Liver (tissue), 9 donors: ENCODE measurements around the gene FAM20C. TPM values are rescaled to one million over a fixed set of nuclear protein-coding genes. Genes with fewer than 3 reads are reported as not detected.

Source experiments
- DNase-seq: peaks from one replicate; pipeline ENCODE4 v3.0.0-alpha.2; 2017; ENCODE audit warnings: low spot score
- H3K27ac ChIP-seq, 2 donors: one replicate each; pipeline ENCODE4 v1.7.0; 2013; ENCODE audit warnings: inconsistent platforms in 2 of 2, low read length in 2 of 2, control low read depth in 1 of 2, low read depth in 1 of 2, mild to moderate bottlenecking in 1 of 2
- H3K27me3 ChIP-seq, 4 donors: one replicate each; pipeline versions ENCODE4 v1.6.1 to v1.7.0; 2013; ENCODE audit warnings: low read length in 3 of 4, inconsistent platforms in 1 of 4, mild to moderate bottlenecking in 1 of 4, moderate library complexity in 1 of 4; ENCODE audit not compliant: control insufficient read depth in 4 of 4, insufficient read depth in 4 of 4
- H3K36me3 ChIP-seq, 4 donors: one replicate each; pipeline versions ENCODE4 v1.6.1 to v1.7.0; 2013; ENCODE audit warnings: low read length in 3 of 4, mild to moderate bottlenecking in 3 of 4, low read depth in 1 of 4, moderate library complexity in 1 of 4; ENCODE audit not compliant: control insufficient read depth in 4 of 4, insufficient read depth in 3 of 4
- H3K4me1 ChIP-seq, 4 donors: one replicate each; pipeline versions ENCODE4 v1.6.1 to v1.7.0; 2013; ENCODE audit warnings: low read length in 3 of 4, mild to moderate bottlenecking in 3 of 4, moderate library complexity in 1 of 4; ENCODE audit not compliant: control insufficient read depth in 4 of 4, insufficient read depth in 4 of 4
- H3K4me3 ChIP-seq, 3 donors: one replicate each; pipeline versions ENCODE4 v1.6.1 to v1.7.0; 2013; ENCODE audit warnings: low read length in 3 of 3, control low read depth in 1 of 3, low read depth in 1 of 3, mild to moderate bottlenecking in 1 of 3
- H3K9ac ChIP-seq, 2 donors: one replicate each; pipeline ENCODE4 v1.7.0; 2013; ENCODE audit warnings: low read length in 2 of 2, mild to moderate bottlenecking in 2 of 2, moderate library complexity in 2 of 2, control low read depth in 1 of 2, low read depth in 1 of 2
- H3K9me3 ChIP-seq, 4 donors: one replicate each; pipeline versions ENCODE4 v1.6.1 to v1.7.0; 2013; ENCODE audit warnings: low read length in 3 of 4; ENCODE audit not compliant: control insufficient read depth in 4 of 4
- CTCF ChIP-seq: fragments of 150-350 bp; IDR thresholded peaks from 2 replicates; pipeline ENCODE4 v1.5.1; 2017; ENCODE audit warnings: improper control_type of control experiment, low read depth, low read length; ENCODE audit not compliant: missing input control
- EGR1 ChIP-seq, 2 donors: IDR thresholded peaks; 2 replicates each; pipeline ENCODE4 v1.6.1; 2016 to 2018; ENCODE audit warnings: antibody characterized with exemption in 2 of 2, low read depth in 2 of 2
- GABPA ChIP-seq, 2 donors: IDR thresholded peaks in 1 of 2; conservative IDR thresholded peaks in 1 of 2; 2 replicates each; pipeline ENCODE4 v1.6.1; 2016; ENCODE audit warnings: antibody characterized with exemption in 2 of 2, mild to moderate bottlenecking in 1 of 2, moderate library complexity in 1 of 2
- HNF4A ChIP-seq, 2 donors: conservative IDR thresholded peaks; 2 replicates each; pipeline ENCODE4 v1.6.1; 2016; ENCODE audit warnings: antibody characterized with exemption in 2 of 2, mild to moderate bottlenecking in 2 of 2
- JUND ChIP-seq, 2 donors: IDR thresholded peaks; 2 replicates each; pipeline ENCODE4 v1.6.1; 2016; ENCODE audit warnings: antibody characterized with exemption in 2 of 2
- REST ChIP-seq: IDR thresholded peaks from 2 replicates; pipeline ENCODE4 v1.6.1; 2016; ENCODE audit warnings: antibody characterized with exemption, mild to moderate bottlenecking
- RXRA ChIP-seq, 2 donors: IDR thresholded peaks; 2 replicates each; pipeline ENCODE4 v1.6.1; 2017 to 2018; ENCODE audit warnings: antibody characterized with exemption in 2 of 2, mild to moderate bottlenecking in 1 of 2
- TAF1 ChIP-seq: conservative IDR thresholded peaks from 2 replicates; pipeline ENCODE4 v1.6.1; 2016; ENCODE audit warnings: antibody characterized with exemption, mild to moderate bottlenecking
- WGBS: extraction: QIAGEN DNeasy Blood & Tissue Kit; methylation state at CpG from one replicate; pipeline ENCODE4 v1.1.7; 2013; 5-methylcytosine and 5-hydroxymethylcytosine counted together
- polyA plus RNA-seq, 2 donors: library from polyadenylated mRNA; stranded (reverse) in 1 of 2; unstranded in 1 of 2; fragments of 200-250 nt in 1 of 2; fragments of >200 nt in 1 of 2; fragmentation: Nextera tagmentation in 1 of 2; extraction: Ambion mirVana in 1 of 2; gene quantifications; one replicate each; pipeline versions ENCODE4 v1.2.1 to v1.2.3, GENCODE V29; 2013 to 2015
- total RNA-seq, 2 donors: library from RNA; depleted of rRNA; stranded (reverse); fragments of >200 nt; gene quantifications; one replicate each; pipeline ENCODE4 v1.2.3, GENCODE V29; 2014
- TF ChIP-seq, protein P1 (sequence below): IDR thresholded peaks from 2 replicates; pipeline ENCODE4 v1.6.1; 2016; ENCODE audit warnings: antibody characterized with exemption
- TF ChIP-seq, protein P2 (sequence below): IDR thresholded peaks from 2 replicates; pipeline ENCODE4 v1.6.1; 2016; ENCODE audit warnings: antibody characterized with exemption
- TF ChIP-seq, protein P3 (sequence below): IDR thresholded peaks from 2 replicates; pipeline ENCODE4 v1.6.1; 2016; ENCODE audit warnings: antibody characterized with exemption
- donor health status: healthy.
- donor health status: healthy.
- donor health status: healthy.
- donor health status: healthy.
- donor health status: healthy.

Gene FAM20C
- total and polyA plus RNA-seq, 4 donors, result 13.4 to 40.4 (median 31.5) TPM

GRCh38 chr7:289756-290553 lies 97.6 kb downstream of the FAM20C start, which contains the start of gene FOXL3:
FOXL3 (plus strand) TSS chr7:290170; CDS start chr7:290170, 0 bp downstream.
- H3K27ac ChIP-seq, result no peak within 1 kb of the TSS
- H3K9me3 ChIP-seq, result no peaks in the 10 kb centered on the region
- H3K9ac ChIP-seq, result no peak within 1 kb of the TSS
- no peak within 1 kb of the TSS for H3K4me3 ChIP-seq
- no peak for DNase-seq
- H3K36me3 ChIP-seq, result no peaks in the 10 kb centered on the region
- peaks cover 0 to 6% (median 2%) of the 10 kb centered on the region in 4 donors for H3K4me1 ChIP-seq
- whole genome bisulfite sequencing, result 9% methylated on average over 79 of the region's 79 CpGs
- H3K27me3 ChIP-seq, result peaks cover 2 to 19% (median 7%) of the 10 kb centered on the region in 4 donors
- TF ChIP-seq RXRA (IDR thresholded peaks at IDR 0.05) (no peak), EGR1 (IDR thresholded peaks at IDR 0.05; ENCODE audit: low read depth in 2 of 2) (no peak), HNF4A (conservative IDR thresholded peaks at IDR 0.05) (no peak)
- TF ChIP-seq, protein P1, sequence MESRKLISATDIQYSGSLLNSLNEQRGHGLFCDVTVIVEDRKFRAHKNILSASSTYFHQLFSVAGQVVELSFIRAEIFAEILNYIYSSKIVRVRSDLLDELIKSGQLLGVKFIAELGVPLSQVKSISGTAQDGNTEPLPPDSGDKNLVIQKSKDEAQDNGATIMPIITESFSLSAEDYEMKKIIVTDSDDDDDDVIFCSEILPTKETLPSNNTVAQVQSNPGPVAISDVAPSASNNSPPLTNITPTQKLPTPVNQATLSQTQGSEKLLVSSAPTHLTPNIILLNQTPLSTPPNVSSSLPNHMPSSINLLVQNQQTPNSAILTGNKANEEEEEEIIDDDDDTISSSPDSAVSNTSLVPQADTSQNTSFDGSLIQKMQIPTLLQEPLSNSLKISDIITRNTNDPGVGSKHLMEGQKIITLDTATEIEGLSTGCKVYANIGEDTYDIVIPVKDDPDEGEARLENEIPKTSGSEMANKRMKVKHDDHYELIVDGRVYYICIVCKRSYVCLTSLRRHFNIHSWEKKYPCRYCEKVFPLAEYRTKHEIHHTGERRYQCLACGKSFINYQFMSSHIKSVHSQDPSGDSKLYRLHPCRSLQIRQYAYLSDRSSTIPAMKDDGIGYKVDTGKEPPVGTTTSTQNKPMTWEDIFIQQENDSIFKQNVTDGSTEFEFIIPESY, result no peak
- TF ChIP-seq, protein P2, sequence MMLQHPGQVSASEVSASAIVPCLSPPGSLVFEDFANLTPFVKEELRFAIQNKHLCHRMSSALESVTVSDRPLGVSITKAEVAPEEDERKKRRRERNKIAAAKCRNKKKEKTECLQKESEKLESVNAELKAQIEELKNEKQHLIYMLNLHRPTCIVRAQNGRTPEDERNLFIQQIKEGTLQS, result no peak

GRCh38 chr7:290554-291372 lies 98.4 kb downstream of the FAM20C start:
- H3K9ac ChIP-seq, result no peak overlapping the region
- H3K4me1 ChIP-seq, result peaks cover 0 to 6% (median 2%) of the 10 kb centered on the region in 4 donors
- H3K27me3 ChIP-seq, result peaks cover 5 to 19% (median 8%) of the 10 kb centered on the region in 4 donors
- no peak for TF ChIP-seq REST
- TF ChIP-seq CTCF, result no peak
- TF ChIP-seq EGR1 (IDR thresholded peaks at IDR 0.05; ENCODE audit: low read depth in 2 of 2), result no peak
- TF ChIP-seq TAF1, result no peak
- TF ChIP-seq RXRA (IDR thresholded peaks at IDR 0.05), result no peak
- no peak for TF ChIP-seq JUND (IDR thresholded peaks at IDR 0.05)
- TF ChIP-seq GABPA (IDR thresholded peaks at IDR 0.05 in 1 of 2, conservative IDR thresholded peaks at IDR 0.05 in 1 of 2), result no peak
- TF ChIP-seq, protein P3, sequence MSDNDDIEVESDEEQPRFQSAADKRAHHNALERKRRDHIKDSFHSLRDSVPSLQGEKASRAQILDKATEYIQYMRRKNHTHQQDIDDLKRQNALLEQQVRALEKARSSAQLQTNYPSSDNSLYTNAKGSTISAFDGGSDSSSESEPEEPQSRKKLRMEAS, result no peak
- TF ChIP-seq HNF4A (conservative IDR thresholded peaks at IDR 0.05), result no peak
- TF ChIP-seq, protein P1, result no peak
- no peak for DNase-seq
- no peaks in the 10 kb centered on the region for H3K9me3 ChIP-seq
- no peak overlapping the region for H3K4me3 ChIP-seq
- H3K27ac ChIP-seq, result no peak overlapping the region
- 12% methylated on average over 102 of the region's 102 CpGs for WGBS
- H3K36me3 ChIP-seq, result no peaks in the 10 kb centered on the region
